PFSK-1 (cell line): Measurements from ENCODE around the gene AFAP1L2.

Experiments
- FOXP2 ChIP-seq: optimal IDR thresholded peaks from 2 replicates; pipeline ENCODE3; 2011; ENCODE audit warnings: borderline replicate concordance, control low read depth, inconsistent platforms; ENCODE audit not compliant: insufficient read depth; ENCODE audit errors: extremely low read length, extremely low read depth
- POLR2AphosphoS5 ChIP-seq: IDR thresholded peaks from 2 replicates; pipeline ENCODE4 v1.6.1; 2012; ENCODE audit warnings: low read depth, mild to moderate bottlenecking, control low read depth, low read length, moderate library complexity
- SIN3A ChIP-seq: IDR thresholded peaks from 2 replicates; pipeline ENCODE4 v1.6.1; 2012; ENCODE audit warnings: mild to moderate bottlenecking, low read length, moderate library complexity, borderline replicate concordance; ENCODE audit not compliant: insufficient read depth
- TAF1 ChIP-seq: IDR thresholded peaks from 2 replicates; pipeline ENCODE4 v1.6.1; 2012; ENCODE audit warnings: low read length, control low read depth, borderline replicate concordance; ENCODE audit not compliant: insufficient read depth

DNA sequence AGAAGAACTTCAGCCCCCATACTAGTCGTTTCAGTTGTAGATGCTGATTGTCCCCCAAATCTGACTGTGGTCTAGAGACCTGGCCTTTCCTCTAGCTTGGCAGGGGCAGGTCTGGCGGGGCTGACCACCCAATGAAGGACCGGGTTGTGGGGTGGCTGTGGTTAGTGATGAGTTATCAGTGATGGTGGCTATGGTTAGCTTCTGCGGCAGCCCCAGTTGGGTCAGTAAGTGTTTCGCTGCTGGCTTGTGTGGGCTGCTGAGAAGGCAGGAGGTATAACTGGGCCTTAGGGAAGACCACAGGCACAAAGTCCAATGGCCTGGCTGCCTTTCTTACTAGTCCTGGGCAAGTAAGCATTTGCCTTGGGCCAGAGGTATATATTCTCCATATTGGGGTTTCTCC, 143.9 kb downstream of the AFAP1L2 start:
- TF ChIP-seq FOXP2 = no peak
- no peak for TF ChIP-seq TAF1
- TF ChIP-seq POLR2AphosphoS5 = no peak
- TF ChIP-seq SIN3A = no peak
